ENCODE results near the gene IDH1. TPM values are rescaled to one million over a fixed set of nuclear protein-coding genes. Genes with fewer than 3 reads are reported as not detected.

The IDH1 gene
- total RNA-seq, 1 experiment from 2014 or later: 474 TPM

DNA sequence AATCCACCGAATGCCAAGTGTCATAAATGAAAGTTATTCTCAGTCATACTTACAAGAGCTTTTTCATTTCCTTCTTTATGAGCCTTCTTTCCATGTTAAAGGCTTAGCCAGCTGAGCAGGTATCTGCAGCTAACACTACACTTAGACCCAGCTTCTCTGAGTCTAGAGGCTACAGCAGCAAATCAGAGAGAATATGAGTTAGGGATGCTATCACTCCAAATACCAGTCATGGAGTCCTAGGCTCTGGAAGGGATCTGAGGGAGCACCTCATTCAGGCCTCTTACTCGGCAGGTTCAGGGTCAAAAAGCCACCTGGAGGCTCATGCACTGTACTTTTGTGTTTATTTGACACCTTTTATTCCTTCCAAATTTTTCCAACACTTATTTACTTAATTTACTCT, 68.0 kb downstream of the IDH1 start:
- no peak for DNase-seq (ENCODE audit: low read depth, low spot score)
- in situ Hi-C loops (cut with HindIII; ENCODE audit: low pct_unique_long_range_greater_than_20kb, low sequenced_read_pairs): no loop called here

DNA sequence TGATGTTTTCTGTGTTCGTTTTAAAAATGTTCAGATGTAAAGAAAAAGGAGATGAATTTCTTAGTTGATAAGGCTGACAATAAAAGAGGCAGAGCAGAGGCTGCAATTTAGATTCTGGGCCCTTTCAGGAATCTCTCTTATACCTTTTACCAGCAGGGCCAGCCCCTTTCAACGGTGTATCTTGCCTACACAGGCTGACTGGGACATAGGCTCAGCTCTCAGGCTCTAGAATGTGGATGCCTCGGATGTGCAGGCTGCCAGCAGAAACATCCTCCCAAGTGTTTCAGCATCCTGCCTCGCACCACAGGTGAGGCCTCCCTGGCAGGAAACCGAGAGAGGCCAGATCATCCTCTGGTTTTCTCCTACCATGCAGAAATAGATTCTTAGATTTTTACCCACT, 68.4 kb downstream of the IDH1 start:
- DNase-seq (ENCODE audit: low read depth, low spot score): no peak
- in situ Hi-C loops (cut with HindIII; ENCODE audit: low pct_unique_long_range_greater_than_20kb, low sequenced_read_pairs): no loop called here

Other genes starting within 250 kb of the IDH1 start
- gene PLEKHM3, start 229.5 kb downstream of the IDH1 start, total RNA-seq (2014; rRNA removed; shearing (Covaris generic)): 3.2 and 4.4 TPM in 2 replicates
- gene CRYGD, start 130.5 kb downstream of the IDH1 start, total RNA-seq (2014; rRNA removed; shearing (Covaris generic)): not detected in 2 replicates
- gene CRYGC, start 125.2 kb downstream of the IDH1 start, total RNA-seq (2014; rRNA removed; shearing (Covaris generic)): not detected in 2 replicates
- not detected in 2 replicates for gene CRYGB, start 108.9 kb downstream of the IDH1 start, total RNA-seq (2014; rRNA removed; shearing (Covaris generic))
- gene CRYGA, start 91.5 kb downstream of the IDH1 start, total RNA-seq (2014; rRNA removed; shearing (Covaris generic)): not detected in 2 replicates
- 0.32 and 0.45 TPM in 2 replicates for gene C2orf80, start 65.0 kb downstream of the IDH1 start, total RNA-seq (2014; rRNA removed; shearing (Covaris generic))
- 50.9 and 52.0 TPM in 2 replicates for gene PIKFYVE, start 11.2 kb upstream of the IDH1 start, total RNA-seq (2014; rRNA removed; shearing (Covaris generic))
- 0.13 TPM in 1 of 2 replicates, not detected in the other for gene PTH2R, start 151.7 kb upstream of the IDH1 start, total RNA-seq (2014; rRNA removed; shearing (Covaris generic))